HEK293 (cell line): ENCODE measurements around the gene UBR1.

Experiments
- CTCF ChIA-PET: fragments of 350-600 bp; formaldehyde crosslinking; extraction: SDS; loops from one replicate; lab custom pipeline; 2021; ENCODE audit warnings: antibody characterized with exemption; lab: Yijun Ruan, JAX
- POLR2A ChIA-PET: fragments of 300-600 bp; formaldehyde crosslinking; extraction: SDS; loops from one replicate; lab custom pipeline; 2020; ENCODE audit warnings: antibody characterized with exemption, inconsistent platforms; lab: Yijun Ruan, JAX
- H3K27ac ChIP-seq: fragments of 200-500 bp; sonication (Bioruptor generic); 2 replicates; pipeline ENCODE4 v1.5.1; 2014; ENCODE audit warnings: low read depth, low read length, control low read depth, inconsistent platforms; ENCODE audit errors: extremely low read depth
- H3K36me3 ChIP-seq, 2 experiments: fragments of 200-500 bp in 1 of 2; sonication (Bioruptor generic) in 1 of 2; 1 replicate in 1 of 2; 2 replicates in 1 of 2; pipeline ENCODE4 v1.5.1; 2014 to 2017; ENCODE audit warnings: inconsistent platforms in 2 of 2, low read length in 2 of 2; ENCODE audit not compliant: control insufficient read depth in 2 of 2, insufficient read depth in 1 of 2
- H3K4me1 ChIP-seq: fragments of 200-500 bp; sonication (Bioruptor generic); 2 replicates; pipeline ENCODE4 v1.5.1; 2014; ENCODE audit warnings: mild to moderate bottlenecking, low read length, inconsistent platforms; ENCODE audit not compliant: control insufficient read depth, insufficient read depth
- H3K4me3 ChIP-seq: 2 replicates; pipeline ENCODE4 v1.5.1; 2011; ENCODE audit warnings: low read depth, mild to moderate bottlenecking, control low read depth, low read length, moderate library complexity
- H3K9me3 ChIP-seq: fragments of 200-500 bp; sonication (Bioruptor generic); 2 replicates; pipeline ENCODE4 v1.5.1; 2014; ENCODE audit warnings: low read depth, low read length, inconsistent platforms; ENCODE audit not compliant: control insufficient read depth, insufficient read depth
- CTCF ChIP-seq: fragments of 450-650 bp; formaldehyde crosslinking; IDR thresholded peaks from 2 replicates; pipeline ENCODE4 v1.5.1; 2016; ENCODE audit warnings: missing biosample characterization, missing genetic modification characterization
- EGR2 ChIP-seq: fragments of 450-650 bp; formaldehyde crosslinking; IDR thresholded peaks from 2 replicates; pipeline ENCODE4 v1.5.1; 2016; ENCODE audit warnings: low read depth, missing biosample characterization, missing genetic modification characterization
- INSM2 ChIP-seq: fragments of 450-650 bp; formaldehyde crosslinking; IDR thresholded peaks from 2 replicates; pipeline ENCODE4 v1.5.1; 2016; ENCODE audit warnings: missing biosample characterization, missing genetic modification characterization
- KLF1 ChIP-seq: fragments of 450-650 bp; formaldehyde crosslinking; IDR thresholded peaks from 2 replicates; pipeline ENCODE4 v1.5.1; 2016; ENCODE audit warnings: missing biosample characterization, missing genetic modification characterization
- KLF7 ChIP-seq: fragments of 450-650 bp; formaldehyde crosslinking; IDR thresholded peaks from 2 replicates; pipeline ENCODE4 v1.5.1; 2016; ENCODE audit warnings: missing biosample characterization, missing genetic modification characterization, borderline replicate concordance
- SP3 ChIP-seq: fragments of 450-650 bp; formaldehyde crosslinking; IDR thresholded peaks from 2 replicates; pipeline ENCODE4 v1.5.1; 2016; ENCODE audit warnings: missing biosample characterization, missing genetic modification characterization
- YY1 ChIP-seq: fragments of 450-650 bp; formaldehyde crosslinking; IDR thresholded peaks from 2 replicates; pipeline ENCODE4 v1.5.1; 2018; ENCODE audit warnings: missing biosample characterization, missing genetic modification characterization
- ZBTB10 ChIP-seq: fragments of 450-650 bp; formaldehyde crosslinking; IDR thresholded peaks from 2 replicates; pipeline ENCODE4 v1.5.1; 2016; ENCODE audit warnings: missing biosample characterization, missing genetic modification characterization
- ZBTB8A ChIP-seq: fragments of 450-650 bp; formaldehyde crosslinking; IDR thresholded peaks from 2 replicates; pipeline ENCODE4 v1.5.1; 2016; ENCODE audit warnings: missing biosample characterization, missing genetic modification characterization
- ZFP69B ChIP-seq: fragments of 450-650 bp; formaldehyde crosslinking; IDR thresholded peaks from 2 replicates; pipeline ENCODE4 v1.5.1; 2016; ENCODE audit warnings: missing biosample characterization, missing genetic modification characterization
- ZNF112 ChIP-seq: fragments of 450-650 bp; formaldehyde crosslinking; IDR thresholded peaks from 2 replicates; pipeline ENCODE4 v1.5.0; 2017; ENCODE audit warnings: missing biosample characterization, missing genetic modification characterization
- ZNF138 ChIP-seq: fragments of 450-650 bp; formaldehyde crosslinking; IDR thresholded peaks from 2 replicates; pipeline ENCODE4 v1.5.1; 2016; ENCODE audit warnings: missing biosample characterization, missing genetic modification characterization, borderline replicate concordance
- ZNF433 ChIP-seq: fragments of 450-650 bp; formaldehyde crosslinking; IDR thresholded peaks from 2 replicates; pipeline ENCODE4 v1.5.1; 2016; ENCODE audit warnings: missing biosample characterization, missing genetic modification characterization, low read depth
- ZNF48 ChIP-seq: fragments of 450-650 bp; formaldehyde crosslinking; IDR thresholded peaks from 2 replicates; pipeline ENCODE4 v1.5.1; 2016; ENCODE audit warnings: missing biosample characterization, missing genetic modification characterization
- ZNF624 ChIP-seq: fragments of 450-650 bp; formaldehyde crosslinking; IDR thresholded peaks from 2 replicates; pipeline ENCODE4 v1.5.1; 2017; ENCODE audit warnings: missing biosample characterization, missing genetic modification characterization
- ZNF639 ChIP-seq: fragments of 450-650 bp; formaldehyde crosslinking; IDR thresholded peaks from 2 replicates; pipeline ENCODE4 v1.5.1; 2016; ENCODE audit warnings: missing biosample characterization, missing genetic modification characterization
- ZNF768 ChIP-seq: fragments of 450-650 bp; formaldehyde crosslinking; IDR thresholded peaks from 2 replicates; pipeline ENCODE4 v1.5.1; 2018; ENCODE audit warnings: missing biosample characterization, mild to moderate bottlenecking, missing genetic modification characterization
- ZNF776 ChIP-seq: fragments of 450-650 bp; formaldehyde crosslinking; IDR thresholded peaks from 2 replicates; pipeline ENCODE4 v1.5.0; 2017; ENCODE audit warnings: missing biosample characterization, missing genetic modification characterization, borderline replicate concordance
- ZSCAN18 ChIP-seq: fragments of 450-650 bp; formaldehyde crosslinking; IDR thresholded peaks from 2 replicates; pipeline ENCODE4 v1.5.1; 2016; ENCODE audit warnings: missing biosample characterization, missing genetic modification characterization

UBR1 gene

GRCh38 chr15:43052860-43053259 lies 53.0 kb downstream of the UBR1 start (continued):
- TF ChIP-seq ZNF639 (tag by site-specific recombination), result no peak
- TF ChIP-seq KLF7 (tag by site-specific recombination), result no peak
- no peak for TF ChIP-seq ZNF776 (tag by site-specific recombination)
- no peak for TF ChIP-seq INSM2
- no peak for TF ChIP-seq KLF1 (tag by site-specific recombination)
- no peak for TF ChIP-seq ZNF48 (tag by site-specific recombination)
- TF ChIP-seq ZBTB8A (tag by site-specific recombination), result no peak
- no peak for TF ChIP-seq EGR2 (tag by site-specific recombination)

- ChIA-PET CTCF (no interaction called here), POLR2A (no interaction called here)
- Histone ChIP-seq H3K9me3 (no peaks in the 10 kb centered on the region), H3K4me3 (no peak overlapping the region), H3K4me1 (no peaks in the 10 kb centered on the region), H3K36me3 (peaks cover 10 to 68% of the 10 kb centered on the region in 2 experiments), H3K27ac (no peak overlapping the region)
- TF ChIP-seq ZNF433 (no peak), ZBTB10 (tag by site-specific recombination) (no peak), ZSCAN18 (tag by site-specific recombination) (no peak), CTCF (tag by site-specific recombination) (no peak), INSM2 (no peak), ZNF624 (no peak), SP3 (tag by site-specific recombination) (no peak), ZNF112 (no peak), ZNF138 (tag by site-specific recombination) (no peak), YY1 (tag by site-specific recombination) (no peak), ZNF768 (tag by site-specific recombination) (no peak), ZFP69B (tag by site-specific recombination) (no peak)
These were observed 56.9 kb downstream of the UBR1 start for GRCh38 chr15:43048935-43049334.
